GM21529 (cell line): ENCODE data around the gene GYS2.

Source experiments
- ATAC-seq: cut with Tn5 transposase; IDR thresholded peaks from one replicate; pipeline ENCODE4 v1.9.1; 2021; ENCODE audit not compliant: unreplicated experiment

GYS2 gene

GRCh38 chr12:21558100-21558679 lies 46.5 kb downstream of the GYS2 start:
- ATAC-seq, result no peak

GRCh38 chr12:21553329-21553675 lies 51.3 kb downstream of the GYS2 start:
- ATAC-seq, result no peak

- ATAC-seq, result no peak
Measured at GRCh38 chr12:21552635-21553328, 51.9 kb downstream of the GYS2 start.

GRCh38 chr12:21551841-21552465 lies 52.7 kb downstream of the GYS2 start:
- no peak for ATAC-seq

GRCh38 chr12:21547437-21547836 lies 57.2 kb downstream of the GYS2 start:
- no peak for ATAC-seq

- no peak for ATAC-seq
Measured at GRCh38 chr12:21546716-21547115, 57.9 kb downstream of the GYS2 start.

GRCh38 chr12:21545557-21545956 lies 59.1 kb downstream of the GYS2 start:
- no peak for ATAC-seq

- ATAC-seq, result no peak
Measured at GRCh38 chr12:21543151-21543550, 61.5 kb downstream of the GYS2 start.

GRCh38 chr12:21542403-21542802 lies 62.2 kb downstream of the GYS2 start:
- no peak for ATAC-seq

GRCh38 chr12:21541773-21542172 lies 62.9 kb downstream of the GYS2 start:
- ATAC-seq, result no peak

GRCh38 chr12:21539797-21540196 lies 64.8 kb downstream of the GYS2 start:
- no peak for ATAC-seq

- no peak for ATAC-seq
Measured at GRCh38 chr12:21538061-21538653, 66.5 kb downstream of the GYS2 start.

- no peak for ATAC-seq
Measured at GRCh38 chr12:21529456-21529855, 75.2 kb downstream of the GYS2 start.

- ATAC-seq, result no peak
Measured at GRCh38 chr12:21528953-21529352, 75.7 kb downstream of the GYS2 start.

GRCh38 chr12:21527451-21528180 lies 77.0 kb downstream of the GYS2 start:
- peak; percentile 96 for ATAC-seq

GRCh38 chr12:21526721-21527345 lies 77.8 kb downstream of the GYS2 start:
- no peak for ATAC-seq

- ATAC-seq, result no peak
Measured at GRCh38 chr12:21526053-21526452, 78.6 kb downstream of the GYS2 start, which contains the start of gene SPX. SPX (plus strand) TSS chr12:21526296; CDS start chr12:21526473, 177 bp downstream.

GRCh38 chr12:21523148-21523547 lies 81.5 kb downstream of the GYS2 start:
- ATAC-seq, result no peak

GRCh38 chr12:21521541-21521940 lies 83.1 kb downstream of the GYS2 start:
- ATAC-seq, result no peak

GRCh38 chr12:21518451-21518850 lies 86.2 kb downstream of the GYS2 start:
- no peak for ATAC-seq

- no peak for ATAC-seq
Measured at GRCh38 chr12:21516281-21516680, 88.4 kb downstream of the GYS2 start.
